HPDE6-E6E7 (cell line): ENCODE data around the gene EIF5A.
"Not testable (repeated sequence)": the region's sequence is repeated elsewhere in the genome, so short reads cannot be mapped to it uniquely, and the experiment has no call there.

Source experiments
- DNase-seq: peaks from one replicate; pipeline ENCODE4 v3.0.0; 2011; ENCODE audit warnings: missing footprints; ENCODE audit errors: extremely low spot score

The EIF5A gene

DNA sequence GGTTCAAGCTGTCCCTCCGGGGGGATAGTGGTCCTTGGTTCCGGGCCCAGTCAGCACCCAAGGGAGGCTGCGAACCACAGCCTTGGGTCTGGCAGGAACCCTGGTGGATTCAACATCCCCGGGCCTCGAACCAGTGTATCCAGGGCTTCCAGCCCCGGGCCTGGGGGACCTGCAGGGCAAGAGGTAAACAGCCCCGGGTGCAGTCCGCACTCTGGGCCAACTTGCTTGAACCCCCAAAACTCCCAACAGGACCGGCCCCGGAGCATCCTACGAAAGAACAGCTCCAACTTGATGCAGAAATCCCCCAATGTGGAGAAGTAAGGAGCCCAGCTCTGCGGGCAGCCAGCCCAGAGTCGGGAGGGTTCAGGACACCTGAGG, 23.2 kb downstream of the EIF5A start:
- DNase-seq: no peak

DNA sequence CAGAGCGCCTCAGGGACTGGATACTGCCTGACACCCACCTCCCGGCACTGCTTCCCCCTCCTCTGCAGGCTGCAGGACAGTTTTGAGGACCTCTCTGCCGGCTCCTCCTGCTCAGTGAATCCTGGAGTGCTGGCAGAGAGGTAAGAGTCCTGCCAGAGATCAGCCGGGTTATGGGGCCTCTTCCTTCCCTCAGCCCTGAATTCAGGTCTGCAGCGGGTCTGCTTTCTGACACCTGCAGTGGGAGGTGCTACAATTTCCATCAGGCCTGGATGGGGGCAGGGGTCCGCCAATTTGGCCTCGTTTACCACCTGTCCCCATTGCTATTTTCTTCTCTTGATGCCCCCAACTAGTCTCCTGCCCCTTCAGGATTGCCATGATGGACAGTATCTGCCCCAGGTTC, 24.7 kb downstream of the EIF5A start:
- no peak for DNase-seq

DNA sequence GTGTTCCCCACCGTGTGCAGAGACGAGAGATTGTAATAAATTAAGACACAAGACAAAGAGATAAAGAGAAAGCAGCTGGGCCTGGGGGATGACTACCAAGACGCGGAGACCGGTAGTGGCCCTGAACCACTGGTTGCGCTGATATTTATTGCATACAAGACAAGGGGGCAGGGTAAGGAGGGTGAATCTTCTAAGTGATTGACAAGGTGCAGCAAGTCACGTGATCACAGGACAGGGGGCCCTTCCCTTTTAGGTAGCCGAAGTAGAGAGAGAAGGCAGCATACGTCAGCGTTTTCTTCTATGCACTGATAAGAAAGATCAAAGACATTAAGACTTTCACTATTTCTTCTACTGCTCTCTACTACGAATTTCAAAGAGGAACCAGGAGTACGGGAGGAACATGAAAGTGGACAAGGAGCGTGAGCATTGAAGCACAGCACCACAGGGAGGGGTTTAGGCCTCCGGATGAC, 25.2 kb downstream of the EIF5A start:
- DNase-seq: not testable (repeated sequence)

DNA sequence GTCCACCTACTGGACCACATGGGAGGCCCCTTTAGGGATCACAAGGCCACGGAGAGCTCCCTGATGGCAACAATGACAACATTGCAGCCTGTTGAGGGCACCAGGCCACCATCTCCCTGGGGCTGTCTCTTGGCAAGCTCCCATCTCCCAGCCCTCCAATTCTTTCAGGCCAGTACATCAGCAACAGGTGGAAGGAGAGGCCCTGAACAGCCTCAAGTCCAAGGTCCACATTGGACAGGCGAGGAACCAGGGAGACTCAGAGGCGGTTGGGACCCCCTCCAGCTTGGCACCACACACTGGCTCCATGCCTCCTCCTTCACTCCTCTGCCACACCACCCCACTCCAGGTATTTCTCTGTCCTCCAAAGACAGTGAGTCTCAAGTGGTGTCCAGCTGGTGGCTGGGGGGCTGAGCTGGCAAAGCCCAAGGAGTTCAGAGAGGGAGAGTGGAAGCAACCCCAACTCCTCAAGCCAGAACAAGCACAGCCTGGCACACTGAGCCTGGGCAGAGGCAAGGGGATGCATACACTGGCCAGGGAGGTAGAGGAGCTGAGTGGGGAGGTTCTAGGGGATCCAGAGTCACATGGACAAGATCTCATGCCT, 27.6 kb downstream of the EIF5A start:
- DNase-seq: no peak

DNA sequence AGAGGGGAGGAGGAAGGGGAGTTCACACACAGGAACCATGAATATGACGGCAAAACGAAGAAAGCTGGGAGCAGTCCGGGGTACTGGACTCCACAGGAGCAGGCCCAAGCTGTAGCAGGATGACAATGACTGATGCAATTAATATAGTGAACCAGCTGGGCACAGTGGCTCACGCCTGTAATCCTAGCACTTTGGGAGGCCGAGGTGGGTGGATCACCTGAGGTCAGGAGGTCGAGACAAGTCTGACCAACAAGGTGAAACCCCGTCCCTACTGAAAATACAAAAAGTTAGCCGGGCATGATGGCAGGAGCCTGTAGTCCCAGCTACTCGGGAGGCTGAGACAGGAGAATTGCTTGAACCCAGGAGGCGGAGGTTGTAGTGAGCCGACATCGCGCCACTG, 28.3 kb downstream of the EIF5A start:
- DNase-seq: not testable (repeated sequence)

DNA sequence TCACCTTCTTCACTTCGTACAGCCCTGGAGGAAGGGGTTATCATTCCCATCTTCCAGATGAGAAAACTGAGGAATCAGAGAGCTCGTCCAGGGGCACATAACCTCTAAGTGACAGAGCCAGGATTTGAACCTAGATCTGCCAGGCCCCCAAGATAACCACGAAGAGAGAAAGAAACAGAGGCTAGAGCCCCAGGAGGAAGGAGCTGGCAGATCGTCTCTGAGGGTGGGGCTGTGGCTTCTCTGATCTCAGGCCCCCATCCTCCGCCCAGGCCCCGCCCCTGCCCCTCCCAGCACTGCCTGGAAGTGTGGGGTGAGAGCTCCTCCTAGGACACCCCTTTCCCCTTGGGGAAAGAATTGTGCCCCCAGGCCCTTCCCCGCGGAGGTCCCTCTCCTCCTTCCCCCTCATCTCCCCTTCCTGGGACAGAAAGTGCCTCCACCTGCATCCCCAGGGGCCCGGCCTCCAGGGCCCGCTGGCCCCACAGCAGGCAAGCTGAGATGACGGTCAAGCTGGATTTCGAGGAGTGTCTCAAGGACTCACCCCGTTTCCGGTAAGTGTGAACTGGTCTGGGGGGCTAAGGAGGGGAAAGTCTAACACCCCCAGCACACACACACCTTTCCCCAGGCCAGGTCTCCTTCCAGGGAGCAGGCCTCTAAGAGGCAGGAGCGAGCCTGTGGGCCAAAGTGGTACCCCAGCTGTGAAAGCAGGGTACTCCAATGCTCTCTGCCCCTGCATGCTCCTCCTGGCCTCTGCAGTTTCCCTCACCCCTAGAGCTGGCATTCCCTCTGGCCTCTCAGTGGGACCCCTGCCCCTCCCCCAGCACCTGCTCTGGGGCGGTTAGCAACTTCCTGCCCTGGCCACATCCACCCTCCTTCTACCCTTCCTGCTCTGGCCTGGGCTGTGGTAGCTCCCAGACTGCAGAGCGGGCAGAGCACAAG, 29.1 kb downstream of the EIF5A start, which contains the start of gene ACAP1:
Gene ACAP1 (plus strand): TSS at position 290 of the 936 bp plus-strand sequence. CDS start 206 bp downstream, at position 496.
- DNase-seq: no peak

DNA sequence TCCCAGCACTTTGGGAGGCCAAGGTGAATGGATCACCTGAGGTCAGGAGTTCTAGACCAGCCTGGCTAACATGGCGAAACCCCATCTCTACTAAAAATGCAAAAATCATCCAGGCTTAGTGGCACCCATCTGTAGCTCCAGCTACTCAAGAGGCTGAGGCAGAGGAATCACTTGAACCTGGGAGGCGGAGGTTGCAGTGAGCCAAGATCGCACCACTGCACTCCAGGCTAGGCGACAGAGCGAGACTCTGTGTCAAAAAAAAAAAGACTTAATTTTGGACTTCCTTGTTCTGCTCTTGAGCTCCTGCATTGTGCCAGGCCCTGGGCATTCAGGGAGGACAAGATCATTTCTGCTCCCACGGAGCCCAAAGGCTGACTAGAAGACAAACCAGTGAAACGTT, 30.2 kb downstream of the EIF5A start:
- DNase-seq: not testable (repeated sequence)

DNA sequence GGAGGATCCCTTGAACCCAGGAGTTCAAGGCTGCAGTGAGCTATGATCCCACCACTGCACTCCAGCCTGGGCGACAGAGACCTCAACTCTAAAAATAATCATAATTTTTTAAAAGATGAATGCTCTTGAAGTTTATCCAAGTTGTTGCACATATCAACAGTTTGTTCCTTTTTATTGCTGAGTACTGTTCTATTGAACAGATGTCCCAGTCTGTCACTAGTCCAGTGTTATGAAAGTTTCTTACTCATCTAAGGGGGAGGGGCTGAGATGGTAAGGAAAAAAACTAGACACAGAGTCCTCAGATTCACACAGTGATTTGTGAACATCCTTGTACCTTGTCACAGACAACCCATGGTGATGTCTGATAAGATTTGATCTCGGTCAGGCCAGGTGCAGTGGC, 32.8 kb downstream of the EIF5A start:
- DNase-seq: no peak

DNA sequence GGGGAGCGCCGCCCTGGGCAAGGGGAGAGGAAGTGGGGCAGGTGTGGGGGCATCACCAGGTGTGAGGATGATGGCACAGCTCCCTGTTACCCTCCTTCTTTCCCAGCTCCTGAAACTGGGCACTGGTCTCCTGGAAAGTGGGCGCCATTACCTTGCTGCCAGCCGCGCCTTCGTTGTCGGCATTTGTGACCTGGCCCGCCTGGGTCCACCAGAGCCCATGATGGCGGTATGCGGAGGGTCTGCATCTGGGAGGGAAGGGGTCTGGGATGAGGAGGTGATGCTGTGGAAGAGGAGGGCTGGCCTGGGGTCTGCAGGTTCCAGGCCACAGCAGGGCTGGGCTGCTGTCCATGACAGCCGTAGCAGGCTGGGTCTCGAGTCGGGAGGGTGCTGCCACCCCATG, 34.4 kb downstream of the EIF5A start:
- DNase-seq: no peak

DNA sequence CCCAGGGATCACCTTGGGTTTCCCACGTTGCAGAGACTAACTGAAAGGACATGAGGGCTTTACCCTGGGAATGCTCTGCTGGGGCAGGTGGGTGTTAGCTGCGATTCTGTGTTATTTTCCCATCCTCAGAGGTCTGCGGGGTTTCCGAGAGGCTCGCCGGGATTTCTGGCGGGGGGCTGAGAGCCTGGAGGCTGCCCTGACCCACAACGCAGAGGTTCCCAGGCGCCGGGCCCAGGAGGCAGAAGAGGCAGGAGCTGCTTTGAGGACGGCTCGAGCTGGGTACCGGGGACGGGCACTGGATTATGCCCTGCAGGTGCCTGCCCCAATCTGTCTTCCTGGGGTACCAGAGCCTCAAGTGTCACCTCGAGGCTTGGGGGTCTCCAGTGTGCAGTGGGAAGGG, 35.8 kb downstream of the EIF5A start:
- DNase-seq: no peak

DNA sequence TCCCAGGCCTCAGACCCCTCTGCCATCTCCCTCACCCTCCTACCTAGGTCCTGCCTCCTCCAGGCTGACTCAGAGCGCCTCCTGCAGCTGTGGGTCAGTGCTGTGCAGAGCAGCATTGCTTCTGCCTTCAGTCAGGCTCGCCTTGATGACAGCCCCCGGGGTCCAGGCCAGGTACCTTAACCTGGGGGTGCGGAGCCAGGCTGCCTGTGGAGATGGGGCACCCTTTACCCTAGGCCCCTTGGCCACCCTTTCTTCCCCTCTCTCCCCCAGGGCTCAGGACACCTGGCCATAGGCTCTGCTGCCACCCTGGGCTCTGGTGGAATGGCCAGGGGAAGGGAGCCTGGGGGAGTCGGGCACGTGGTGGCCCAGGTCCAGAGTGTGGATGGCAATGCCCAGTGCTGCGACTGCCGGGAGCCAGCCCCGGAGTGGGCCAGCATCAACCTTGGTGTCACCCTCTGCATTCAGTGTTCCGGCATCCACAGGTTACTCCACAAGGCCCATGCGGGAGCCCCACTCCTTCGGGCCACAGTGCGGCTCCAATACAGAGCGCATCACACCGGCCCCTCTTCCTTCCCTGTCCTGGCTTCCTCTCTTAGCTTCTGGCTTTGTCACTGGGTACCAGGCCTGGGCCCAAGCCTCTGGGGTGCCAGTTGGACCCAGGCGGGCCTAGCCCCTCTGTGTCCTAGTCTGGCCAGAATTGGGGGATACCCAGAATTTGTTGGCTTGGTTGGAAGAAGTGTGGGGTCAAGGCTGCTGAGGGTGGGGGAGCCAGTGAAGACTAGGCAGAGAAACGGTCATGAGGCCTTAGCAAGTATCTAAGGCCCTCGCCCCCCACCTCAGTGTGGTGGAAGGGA, 39.6 kb downstream of the EIF5A start:
- no peak for DNase-seq

DNA sequence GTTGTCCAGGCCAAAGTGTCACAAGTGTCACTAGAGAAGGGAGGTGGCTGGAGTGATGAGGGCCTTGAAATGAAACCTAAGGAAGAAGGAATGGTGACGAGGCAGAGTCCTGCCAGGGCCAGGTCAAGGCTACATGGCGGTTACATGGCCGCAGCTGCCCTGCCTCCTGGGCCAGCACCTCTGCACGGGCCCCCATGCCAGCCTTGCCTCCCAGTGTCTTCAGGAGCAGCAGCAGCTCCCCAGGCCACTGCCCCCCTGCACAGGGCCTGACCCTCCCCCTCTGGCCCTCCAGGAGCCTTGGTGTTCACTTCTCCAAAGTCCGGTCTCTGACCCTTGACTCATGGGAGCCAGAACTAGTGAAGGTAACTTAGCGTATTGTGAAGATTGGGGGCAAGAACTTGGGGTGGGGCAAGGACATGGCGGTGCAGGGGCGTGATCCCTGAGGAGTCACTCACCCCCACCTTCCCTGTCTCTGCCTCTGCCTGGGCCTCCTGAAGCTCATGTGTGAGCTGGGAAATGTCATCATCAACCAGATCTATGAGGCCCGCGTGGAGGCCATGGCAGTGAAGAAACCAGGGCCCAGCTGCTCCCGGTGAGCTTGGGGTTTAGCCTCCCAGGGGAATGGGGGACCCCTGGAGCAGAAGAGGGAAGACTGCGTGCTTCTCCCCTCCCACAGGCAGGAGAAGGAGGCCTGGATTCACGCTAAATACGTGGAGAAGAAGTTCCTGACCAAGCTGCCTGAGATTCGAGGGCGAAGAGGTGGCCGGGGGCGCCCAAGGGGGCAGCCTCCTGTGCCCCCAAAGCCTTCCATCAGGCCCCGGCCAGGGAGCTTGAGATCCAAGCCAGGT, 40.4 kb downstream of the EIF5A start:
- DNase-seq: no peak

DNA sequence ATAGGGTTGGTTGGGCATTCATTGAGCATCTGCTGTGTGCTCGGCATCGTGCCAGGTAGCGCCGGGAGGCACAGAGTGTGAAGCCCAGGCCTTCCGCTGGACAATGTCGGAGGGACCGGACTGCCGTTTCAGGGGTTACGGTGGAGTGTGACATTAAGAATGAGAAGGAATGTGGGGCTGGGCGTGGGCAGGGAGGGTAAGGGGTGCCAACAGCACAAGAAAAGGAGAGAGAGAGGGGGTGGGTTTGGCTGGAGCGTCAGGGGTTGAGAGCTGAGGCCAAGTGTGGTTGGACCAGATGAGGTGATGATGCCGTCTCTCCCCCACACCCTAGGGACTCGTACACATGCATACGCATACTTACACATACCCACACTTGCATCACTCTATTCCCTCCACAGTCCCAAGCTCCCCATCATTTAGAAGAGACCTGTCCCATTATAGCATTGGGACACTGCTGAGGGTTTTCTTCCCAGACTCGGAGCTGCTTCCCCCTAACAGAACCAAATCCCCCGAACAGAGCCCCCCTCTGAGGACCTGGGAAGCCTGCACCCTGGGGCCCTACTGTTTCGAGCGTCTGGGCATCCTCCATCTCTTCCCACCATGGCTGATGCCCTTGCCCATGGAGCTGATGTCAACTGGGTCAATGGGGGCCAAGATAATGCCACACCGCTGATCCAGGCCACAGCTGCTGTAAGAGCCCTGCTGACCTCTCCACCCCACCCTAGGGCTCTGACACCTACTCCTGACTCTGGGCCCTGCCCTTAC, 41.2 kb downstream of the EIF5A start:
- no peak for DNase-seq

DNA sequence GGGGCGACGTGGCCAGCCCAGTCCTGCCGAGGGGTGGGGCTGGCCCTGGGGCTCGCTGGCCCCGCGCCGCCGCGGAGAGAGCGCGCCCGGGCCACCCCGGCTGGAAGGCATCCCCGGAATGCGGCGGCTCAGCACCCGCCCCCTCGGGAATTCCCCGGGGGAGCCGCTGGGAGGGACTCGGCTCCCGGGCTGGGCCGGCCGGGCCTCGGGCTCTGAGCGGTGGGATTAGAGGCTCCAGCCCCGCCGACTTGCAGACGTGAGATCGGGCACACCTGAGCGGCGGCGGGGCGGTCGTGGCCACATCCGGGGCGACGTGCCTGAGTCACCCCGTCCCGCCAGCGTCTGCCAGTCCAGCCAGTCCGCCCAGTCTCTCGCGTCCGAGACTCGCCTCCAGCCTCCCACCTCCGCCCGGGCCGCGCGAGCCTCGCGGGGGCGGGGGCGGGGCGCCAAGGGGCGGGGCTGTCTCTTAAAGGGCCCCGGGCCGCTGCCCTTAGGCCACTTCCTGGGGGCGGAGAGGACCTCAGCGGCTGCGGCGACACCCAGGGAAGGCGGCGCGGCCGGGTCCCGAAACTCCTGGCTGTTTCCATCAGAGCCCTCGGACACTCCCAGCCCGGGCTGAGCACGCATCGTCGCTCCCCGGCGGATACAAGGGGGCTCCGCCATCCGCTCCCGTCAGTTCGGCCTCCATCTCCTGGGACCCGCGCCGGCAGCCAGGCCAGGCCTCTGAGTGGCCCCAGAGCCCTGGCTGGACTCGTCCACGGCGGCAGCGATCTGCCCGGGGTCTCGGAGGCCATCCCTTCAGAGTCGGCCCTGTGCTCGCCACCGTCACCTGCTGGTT, 44.5 kb downstream of the EIF5A start, which contains the start of gene KCTD11:
Gene KCTD11 (plus strand): TSS at position 498 of the 838 bp plus-strand sequence.
- peak; percentile 82 for DNase-seq

DNA sequence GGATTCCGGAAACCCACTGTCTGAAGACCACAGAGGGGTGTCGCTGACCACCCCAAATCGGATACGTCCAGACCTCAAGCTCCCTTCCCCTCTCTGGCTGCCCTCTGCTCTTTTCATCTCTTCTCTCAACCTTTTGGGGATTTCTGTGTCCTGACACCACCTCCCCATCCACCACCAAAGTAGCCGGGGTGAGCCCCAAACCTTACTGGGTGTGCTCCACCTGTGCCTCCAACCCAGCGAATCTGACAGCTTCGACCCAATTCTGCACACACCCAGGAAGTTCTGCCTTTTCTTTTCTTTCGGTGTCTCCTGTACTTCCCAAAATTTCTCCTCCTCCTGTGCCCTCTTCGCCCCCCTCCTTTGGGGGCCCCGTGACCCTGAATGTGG, 45.1 kb downstream of the EIF5A start:
- no peak for DNase-seq

DNA sequence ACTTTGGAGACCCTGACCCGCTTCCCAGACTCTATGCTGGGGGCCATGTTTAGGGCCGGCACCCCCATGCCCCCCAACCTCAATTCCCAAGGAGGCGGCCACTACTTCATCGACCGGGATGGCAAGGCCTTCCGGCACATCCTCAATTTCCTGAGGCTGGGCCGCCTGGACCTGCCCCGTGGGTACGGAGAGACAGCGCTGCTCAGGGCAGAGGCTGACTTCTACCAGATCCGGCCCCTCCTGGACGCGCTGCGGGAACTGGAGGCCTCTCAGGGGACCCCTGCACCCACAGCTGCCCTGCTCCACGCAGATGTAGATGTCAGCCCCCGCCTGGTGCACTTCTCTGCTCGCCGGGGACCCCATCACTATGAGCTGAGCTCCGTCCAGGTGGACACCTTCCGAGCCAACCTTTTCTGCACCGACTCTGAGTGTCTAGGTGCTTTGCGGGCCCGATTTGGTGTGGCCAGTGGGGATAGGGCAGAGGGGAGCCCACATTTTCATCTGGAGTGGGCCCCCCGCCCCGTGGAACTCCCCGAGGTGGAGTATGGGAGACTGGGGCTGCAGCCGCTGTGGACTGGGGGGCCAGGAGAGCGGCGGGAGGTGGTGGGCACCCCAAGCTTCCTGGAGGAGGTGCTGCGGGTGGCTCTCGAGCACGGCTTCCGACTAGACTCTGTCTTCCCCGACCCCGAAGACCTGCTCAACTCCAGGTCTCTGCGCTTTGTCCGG, 45.6 kb downstream of the EIF5A start:
- DNase-seq: no peak

DNA sequence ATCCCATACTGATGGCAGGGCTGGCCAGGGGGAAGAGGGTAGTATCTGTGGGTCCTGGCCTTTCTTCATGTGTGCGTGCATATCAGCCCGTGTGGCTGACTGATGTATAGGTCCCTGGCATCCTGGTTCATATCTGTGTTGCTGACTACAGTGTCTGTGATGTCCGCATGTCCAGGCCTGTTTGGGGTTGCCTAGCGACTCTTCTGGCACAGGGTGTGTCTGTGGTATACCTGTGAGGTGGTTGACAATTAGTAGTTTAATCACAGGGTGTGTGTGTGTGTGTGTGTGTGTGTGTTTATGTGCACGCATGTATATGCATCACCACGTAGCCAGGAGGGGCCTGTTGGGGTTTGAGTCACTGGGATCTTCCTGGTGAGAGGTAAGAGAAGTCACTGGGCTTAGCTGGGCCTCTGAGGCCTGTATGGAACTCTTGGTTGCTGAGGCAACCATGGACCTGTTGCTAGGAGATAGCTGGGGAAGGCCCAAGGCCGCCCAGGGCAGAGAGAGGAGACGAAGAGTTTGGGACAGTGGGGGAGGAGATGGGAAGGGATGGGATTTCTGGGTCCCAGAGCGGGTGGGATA, 46.9 kb downstream of the EIF5A start:
- peak; percentile 88 for DNase-seq

DNA sequence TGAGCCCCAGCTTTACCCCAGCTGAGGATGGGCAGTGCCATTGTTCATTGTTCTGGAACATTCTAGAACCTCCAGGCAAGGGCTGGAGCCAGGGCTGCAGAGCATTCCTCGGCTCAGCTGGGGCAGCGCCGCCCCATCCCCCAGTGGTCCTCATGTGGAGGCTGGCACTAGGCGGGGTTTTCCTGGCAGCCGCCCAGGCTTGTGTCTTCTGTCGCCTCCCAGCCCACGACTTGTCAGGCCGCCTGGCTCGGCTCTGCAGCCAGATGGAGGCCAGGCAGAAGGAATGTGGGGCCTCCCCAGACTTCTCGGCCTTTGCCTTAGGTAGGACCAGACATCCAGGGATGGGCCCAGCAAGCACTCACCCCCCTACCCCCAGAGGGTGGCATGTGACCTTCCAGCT, 47.6 kb downstream of the EIF5A start, which contains the start of gene TMEM95:
Gene TMEM95 (plus strand): TSS at position 104 of the 400 bp plus-strand sequence. CDS start 49 bp downstream, at position 153.
- DNase-seq: no peak
